GM10266 (cell line): ENCODE measurements around the gene PRKACG.

Source experiments
- DNase-seq: peaks from one replicate; pipeline ENCODE4 v3.0.0; 2012; ENCODE audit errors: extremely low spot score
- TF ChIP-seq, protein P1 (sequence below): IDR thresholded peaks from 2 replicates; pipeline ENCODE4 v1.5.1; 2012; ENCODE audit warnings: mild to moderate bottlenecking, low read depth; ENCODE audit not compliant: control insufficient read depth, insufficient read depth; ENCODE audit errors: missing control alignments

PRKACG gene

DNA sequence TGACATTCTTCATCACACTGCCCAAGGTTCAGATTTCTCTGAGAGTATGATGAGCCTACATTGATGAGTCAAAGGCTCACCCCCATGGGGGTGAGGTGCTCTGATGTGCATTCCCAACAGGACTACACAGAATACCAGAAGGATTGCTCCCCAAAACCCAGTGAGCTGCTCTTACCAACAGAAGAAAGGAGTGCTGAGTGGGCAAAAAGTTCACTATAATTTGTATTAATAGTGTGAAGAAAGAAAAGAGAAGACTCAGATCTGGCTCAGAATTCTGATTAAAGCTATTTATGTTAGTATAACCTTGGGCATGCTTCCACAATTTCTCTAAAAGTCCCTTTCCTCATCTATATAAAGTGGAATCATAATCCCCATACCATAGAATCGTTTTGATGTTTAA, 46.1 kb downstream of the PRKACG start:
- no peak for DNase-seq
- TF ChIP-seq, protein P1, sequence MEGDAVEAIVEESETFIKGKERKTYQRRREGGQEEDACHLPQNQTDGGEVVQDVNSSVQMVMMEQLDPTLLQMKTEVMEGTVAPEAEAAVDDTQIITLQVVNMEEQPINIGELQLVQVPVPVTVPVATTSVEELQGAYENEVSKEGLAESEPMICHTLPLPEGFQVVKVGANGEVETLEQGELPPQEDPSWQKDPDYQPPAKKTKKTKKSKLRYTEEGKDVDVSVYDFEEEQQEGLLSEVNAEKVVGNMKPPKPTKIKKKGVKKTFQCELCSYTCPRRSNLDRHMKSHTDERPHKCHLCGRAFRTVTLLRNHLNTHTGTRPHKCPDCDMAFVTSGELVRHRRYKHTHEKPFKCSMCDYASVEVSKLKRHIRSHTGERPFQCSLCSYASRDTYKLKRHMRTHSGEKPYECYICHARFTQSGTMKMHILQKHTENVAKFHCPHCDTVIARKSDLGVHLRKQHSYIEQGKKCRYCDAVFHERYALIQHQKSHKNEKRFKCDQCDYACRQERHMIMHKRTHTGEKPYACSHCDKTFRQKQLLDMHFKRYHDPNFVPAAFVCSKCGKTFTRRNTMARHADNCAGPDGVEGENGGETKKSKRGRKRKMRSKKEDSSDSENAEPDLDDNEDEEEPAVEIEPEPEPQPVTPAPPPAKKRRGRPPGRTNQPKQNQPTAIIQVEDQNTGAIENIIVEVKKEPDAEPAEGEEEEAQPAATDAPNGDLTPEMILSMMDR = no peak

DNA sequence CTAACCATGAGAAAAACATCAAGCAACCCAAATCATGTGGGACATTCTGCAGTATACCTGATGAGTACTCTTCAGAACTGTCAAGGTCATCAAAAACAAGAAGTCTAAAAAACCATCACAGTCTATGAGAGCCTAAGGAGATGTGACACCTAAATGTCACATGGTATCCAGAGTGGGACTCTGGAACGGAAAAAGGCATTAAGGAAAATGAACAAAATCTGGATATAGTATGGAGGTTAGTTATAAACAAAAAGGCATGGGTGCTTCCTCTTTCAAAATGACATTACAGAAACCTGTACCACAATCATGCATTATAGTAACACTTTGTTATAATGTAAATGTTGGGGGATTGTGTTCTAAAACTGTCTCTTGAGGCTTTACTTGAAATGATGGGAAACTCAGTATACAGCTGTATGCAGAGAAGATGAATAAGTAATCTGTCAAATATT, 47.4 kb downstream of the PRKACG start:
- TF ChIP-seq, protein P1 = no peak
- DNase-seq = peak; percentile 32

DNA sequence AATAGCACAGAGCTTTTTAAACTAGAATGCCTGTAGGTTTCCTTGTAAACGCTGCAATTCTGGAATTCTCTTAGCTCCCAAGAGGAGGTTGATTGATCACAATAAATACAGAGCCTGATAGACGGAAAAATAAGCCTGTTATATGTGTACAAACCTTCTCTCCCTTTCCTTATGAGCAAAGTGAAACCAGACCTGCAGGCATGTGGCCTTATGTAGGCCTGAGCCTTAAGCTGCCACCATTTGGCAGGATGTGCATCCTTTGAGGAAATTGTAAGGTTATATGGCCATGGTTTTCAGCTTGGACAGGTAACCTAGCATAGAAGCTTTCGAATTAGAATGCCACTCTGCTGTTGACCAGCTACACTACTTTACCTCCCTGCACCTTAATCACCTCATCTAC, 49.1 kb downstream of the PRKACG start:
- DNase-seq = no peak
- TF ChIP-seq, protein P1 = no peak

DNA sequence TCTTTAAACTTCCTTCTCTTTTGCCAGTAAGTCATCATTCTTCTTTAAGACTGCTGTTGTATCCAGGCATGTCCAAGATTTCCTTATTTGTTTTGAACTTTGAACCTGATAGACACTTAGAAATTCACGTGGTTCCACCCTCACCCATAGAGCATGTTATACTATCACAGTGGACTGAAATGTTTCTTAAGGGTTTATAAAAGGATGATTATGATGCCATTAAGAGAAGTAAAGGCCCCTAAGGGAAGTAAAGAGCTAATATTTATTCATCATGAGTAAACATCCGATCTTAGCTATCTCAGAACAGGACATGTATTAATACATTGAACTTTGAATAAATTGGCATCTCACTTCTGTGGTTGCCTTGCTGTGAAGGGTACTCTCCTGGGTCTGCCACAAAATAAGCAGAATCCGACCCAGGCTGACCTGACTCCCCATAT, 49.8 kb downstream of the PRKACG start:
- no peak for DNase-seq
- TF ChIP-seq, protein P1 = no peak

DNA sequence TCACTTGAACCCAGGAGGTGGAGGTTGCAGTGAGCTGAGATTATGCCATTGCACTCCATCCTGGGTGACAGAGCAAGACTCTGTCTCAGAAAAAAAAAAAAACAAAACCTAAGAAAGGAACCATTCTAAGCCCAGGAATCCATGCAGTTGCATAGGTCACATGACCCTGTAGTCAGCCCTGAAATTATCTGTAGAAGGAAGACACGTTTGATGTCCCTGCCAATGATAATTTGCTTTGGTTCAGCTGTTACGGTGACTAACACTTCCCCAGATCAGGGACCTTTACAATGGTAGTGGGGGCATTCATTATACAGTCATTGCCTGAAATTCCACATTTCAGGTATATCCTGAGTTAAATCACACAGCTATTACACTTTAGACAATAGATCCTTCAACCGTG, 50.5 kb downstream of the PRKACG start:
- TF ChIP-seq, protein P1 = no peak
- no peak for DNase-seq
